HG03571 (cell line): ENCODE results near the gene ABTB1.
"Not testable (repeated sequence)": the region's sequence is repeated elsewhere in the genome, so short reads cannot be mapped to it uniquely, and the experiment has no call there.

Experiments used
- ATAC-seq: cut with Tn5 transposase; IDR thresholded peaks from one replicate; pipeline ENCODE4 v1.9.1; 2021; ENCODE audit not compliant: unreplicated experiment

The ABTB1 gene

DNA sequence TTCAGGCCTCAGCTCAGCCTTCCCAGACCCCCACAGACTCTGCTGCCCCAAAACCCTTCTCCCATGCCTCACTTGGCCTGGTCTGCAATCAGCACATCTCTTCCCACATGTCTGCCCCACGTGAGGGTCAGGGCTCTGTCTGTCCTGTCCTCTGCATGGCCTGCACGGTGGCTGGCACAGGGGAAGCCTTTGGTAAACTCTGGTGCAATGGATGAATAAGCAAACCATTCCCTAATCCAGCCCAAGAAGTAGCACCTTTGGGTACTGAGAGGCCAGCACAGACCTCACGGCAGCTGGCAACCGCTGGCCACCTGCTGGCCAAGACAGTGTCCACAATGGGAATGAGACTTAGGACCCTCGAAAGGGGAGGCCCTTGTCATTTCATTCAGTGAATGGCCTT lies 27.7 kb downstream of the ABTB1 start:
- no peak for ATAC-seq

DNA sequence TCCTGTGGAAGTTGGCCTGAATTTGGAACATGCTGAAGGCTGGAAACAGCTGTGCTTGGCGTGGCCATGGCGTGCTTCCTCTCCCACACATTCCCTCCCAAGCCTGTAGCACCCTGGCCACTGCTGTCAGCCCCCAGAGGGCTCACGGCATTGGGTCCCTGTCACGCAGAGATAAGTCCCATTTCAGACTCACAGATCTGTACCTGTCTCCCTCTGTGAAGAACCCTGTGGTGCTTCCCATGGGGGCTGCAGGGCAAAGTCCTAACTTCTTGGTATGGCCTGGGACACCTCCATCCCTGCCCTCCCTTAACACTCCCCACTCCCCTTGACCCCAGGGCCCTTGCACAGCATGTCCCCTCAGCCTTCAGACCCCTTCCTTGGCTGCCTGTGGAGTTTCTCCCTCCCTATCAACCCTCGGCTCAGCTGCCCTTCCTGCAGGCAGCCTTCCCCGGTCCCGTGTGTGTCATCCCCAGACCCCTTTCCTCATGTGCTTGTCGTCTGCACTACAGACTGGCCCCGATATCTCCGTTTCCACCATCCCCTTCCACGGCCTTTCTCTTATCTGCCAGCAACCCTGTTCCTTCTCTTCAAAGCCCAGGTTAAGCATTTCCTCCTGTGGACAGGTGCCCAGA lies 28.6 kb downstream of the ABTB1 start:
- ATAC-seq = no peak

DNA sequence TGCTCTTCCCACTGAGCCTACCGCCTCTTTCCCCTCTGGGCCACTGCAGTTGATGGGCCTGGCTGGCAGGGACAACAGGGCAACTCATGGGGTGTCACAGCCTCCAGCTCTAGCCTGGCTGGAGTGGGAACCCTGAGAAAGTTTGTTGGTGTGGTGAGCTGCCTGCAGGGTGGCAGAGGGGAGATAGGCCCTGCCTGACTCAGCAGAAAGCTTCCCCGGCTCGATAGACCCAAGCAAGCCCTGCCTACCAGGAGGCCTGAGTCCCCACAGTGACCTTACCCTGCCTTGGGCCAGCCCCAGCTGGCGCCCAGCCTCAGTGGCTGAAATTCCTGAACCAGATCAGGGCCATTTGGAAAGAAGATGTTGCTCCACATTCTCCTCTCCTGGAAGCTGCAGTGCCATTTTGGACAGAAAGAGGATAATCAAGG lies 29.4 kb downstream of the ABTB1 start:
- ATAC-seq = no peak

DNA sequence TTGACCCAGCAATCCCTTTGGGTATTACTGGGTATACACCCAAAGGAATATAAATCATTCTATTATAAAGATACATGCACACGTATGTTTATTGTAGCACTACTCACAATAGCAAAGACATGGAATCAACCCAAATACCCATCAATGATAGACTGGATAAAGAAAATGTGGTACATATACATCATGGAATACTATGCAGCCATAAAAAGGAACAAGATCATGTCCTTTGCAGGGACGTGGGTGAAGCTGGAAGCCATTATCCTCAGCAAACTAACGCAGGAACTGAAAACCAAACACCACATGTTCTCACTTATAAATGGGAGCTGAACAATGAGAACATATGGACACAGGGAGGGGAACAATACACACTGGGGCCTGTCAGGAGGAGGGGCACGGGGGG lies 32.1 kb downstream of the ABTB1 start:
- ATAC-seq = not testable (repeated sequence)

DNA sequence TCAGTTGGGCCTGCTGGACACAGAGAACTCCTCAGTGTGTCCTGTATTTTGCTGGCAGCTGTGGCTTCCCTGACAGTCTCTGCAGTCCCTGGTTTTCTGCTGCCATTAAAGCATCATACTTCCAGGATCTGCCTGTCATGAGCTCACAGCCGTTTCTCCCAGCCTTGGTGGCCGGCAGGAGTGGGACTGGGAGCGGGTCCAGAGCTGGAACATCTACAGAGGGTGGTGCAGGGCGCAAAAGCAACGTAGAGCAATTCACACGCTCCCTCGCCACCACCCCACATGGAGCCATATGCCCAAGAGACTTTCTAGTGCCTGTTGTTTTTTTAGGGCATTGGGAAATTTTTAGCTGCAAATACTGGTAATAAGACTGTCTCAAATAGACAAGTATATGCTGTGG lies 33.6 kb downstream of the ABTB1 start:
- ATAC-seq = no peak

DNA sequence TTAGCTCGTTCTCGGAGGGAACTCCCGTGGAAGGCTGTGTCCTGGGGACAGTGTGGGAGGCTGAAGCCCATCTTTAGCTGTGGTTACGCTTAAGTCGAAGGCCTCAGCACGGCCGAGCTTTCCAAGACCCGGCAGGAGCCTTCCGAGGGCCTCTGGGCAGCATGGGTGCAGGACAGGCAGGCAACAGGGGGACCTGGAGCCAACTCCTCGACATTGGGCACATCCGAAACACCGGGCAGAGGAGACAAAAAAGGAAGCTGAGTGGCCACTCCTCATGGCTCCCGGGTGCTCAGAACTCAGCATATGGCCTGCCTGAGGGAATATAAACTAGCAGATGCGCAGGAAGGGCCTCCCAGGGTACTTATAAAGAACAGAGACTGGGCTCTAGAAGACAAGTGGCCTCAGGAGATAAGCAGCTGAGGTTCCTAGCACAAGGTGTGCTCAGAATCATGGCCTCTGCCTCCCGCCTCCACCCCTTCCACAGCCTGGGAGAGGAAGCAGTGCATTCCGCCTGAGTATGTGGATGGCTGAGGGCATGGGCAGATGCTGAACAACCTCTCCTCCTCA lies 34.1 kb downstream of the ABTB1 start:
- no peak for ATAC-seq

DNA sequence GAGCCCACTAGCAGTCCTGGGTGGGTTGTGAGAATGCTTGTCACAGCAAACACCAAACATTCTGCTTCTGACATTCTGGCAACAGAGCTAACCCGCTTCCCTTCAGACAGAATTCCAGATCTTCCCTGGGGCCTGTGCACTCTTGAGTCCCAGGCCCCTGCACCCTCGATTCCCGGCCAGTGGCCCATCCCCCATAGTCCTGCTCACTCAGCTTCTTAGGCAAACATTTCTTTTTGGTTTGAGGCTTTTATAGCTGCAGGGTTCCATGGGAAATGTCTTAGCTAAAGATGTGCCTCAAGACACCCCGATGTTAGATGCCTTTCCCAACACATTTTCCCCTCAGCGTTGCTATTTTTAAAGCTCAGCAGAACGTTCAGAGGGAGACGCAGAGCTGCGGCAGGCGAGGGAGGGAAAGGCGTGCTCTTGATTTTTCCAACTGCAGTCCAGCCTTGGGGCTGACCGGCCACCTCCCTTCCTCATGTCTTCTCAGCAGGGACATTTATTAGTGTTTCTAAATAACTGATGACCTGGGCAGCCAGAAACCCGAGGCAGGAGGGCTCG lies 35.2 kb downstream of the ABTB1 start:
- ATAC-seq = no peak

DNA sequence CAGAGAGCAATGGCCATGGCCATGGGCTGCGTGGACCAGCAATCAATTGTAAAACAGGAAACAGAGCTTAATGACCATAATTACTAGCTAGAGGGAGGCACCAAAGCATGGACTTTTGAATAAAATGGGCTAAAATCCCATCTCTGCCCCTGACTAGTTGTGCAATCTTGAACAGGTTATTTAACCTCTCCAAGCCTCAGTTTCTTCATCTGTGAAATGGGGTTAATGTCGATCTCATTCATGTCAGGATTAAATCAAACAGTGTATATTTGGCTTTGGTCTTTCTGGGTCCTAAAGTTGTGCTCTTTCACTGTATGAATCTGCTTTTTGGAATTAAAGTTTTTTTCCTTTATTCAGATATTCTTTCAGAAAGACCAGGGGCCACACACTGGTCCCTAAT lies 36.1 kb downstream of the ABTB1 start:
- ATAC-seq = no peak

DNA sequence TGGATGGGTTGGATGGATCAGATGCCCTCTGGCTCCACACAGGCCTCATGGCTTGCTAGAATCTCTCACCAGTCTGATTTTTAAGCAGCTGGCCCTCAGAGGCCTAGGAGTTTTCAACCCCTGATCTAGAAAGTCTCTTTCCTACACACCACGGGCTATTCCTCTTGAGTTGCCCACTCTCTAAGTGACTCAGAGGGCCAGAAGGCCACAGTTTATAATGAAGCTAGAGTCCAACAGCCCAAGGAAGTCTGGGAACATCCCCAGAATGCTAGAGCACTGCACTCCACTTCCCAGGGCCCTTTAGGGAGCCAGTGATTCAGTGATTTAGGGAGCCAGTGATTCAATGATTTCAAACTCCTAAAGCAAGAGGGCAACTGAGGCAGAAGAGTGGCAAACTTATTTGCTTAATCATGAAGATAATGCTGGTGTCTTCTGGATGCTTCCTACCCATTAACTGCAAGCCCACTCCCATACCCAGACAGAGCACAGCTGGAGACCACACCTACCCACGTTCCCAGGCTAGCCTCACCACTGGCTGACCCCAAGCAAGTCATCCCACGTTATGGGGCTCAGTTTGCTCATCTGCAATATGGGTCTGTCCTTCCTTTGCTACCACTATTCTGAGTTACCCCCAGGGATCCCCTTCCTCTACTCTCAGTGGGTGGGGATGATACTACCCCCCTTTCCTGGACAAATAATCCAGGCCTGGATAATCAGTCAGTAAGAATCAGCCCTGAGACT lies 36.7 kb downstream of the ABTB1 start:
- ATAC-seq = no peak

DNA sequence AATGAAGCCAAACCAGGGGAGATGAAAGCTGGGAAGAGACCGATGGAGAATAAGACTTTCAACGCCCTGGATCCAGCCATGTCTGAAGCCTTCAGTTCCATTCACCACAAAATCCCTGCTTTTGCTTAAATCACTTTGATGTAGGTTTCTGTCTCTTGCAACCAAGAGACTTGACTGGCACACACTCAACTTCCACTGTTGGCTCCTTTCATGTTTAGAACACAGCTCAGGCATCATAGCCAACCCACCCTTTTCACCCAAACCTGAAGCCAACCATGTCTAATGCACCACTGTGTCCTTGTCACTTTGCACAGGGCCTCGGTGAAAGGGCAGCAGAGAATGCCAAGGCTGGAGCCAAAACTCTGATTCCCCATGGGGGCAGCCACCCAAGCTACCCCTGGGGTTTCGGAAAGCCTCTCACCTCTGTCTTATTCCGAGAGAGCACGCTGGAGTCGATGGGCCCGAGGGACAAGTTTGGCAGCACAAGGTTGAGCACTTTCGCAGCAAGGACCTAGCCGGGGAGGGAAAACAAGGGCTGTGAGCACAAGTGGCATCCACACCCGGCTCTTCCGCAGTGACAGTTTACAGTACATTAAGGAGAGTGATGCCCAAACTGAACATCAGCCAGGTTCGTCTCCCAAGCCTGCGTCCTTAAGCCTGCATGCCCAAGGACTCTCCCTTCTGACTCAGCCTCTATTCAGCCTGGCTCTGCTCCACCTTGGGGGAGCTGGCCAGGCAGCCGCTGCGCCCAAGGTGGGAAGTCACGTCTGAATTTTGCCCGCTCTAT lies 37.6 kb downstream of the ABTB1 start:
- ATAC-seq = no peak

DNA sequence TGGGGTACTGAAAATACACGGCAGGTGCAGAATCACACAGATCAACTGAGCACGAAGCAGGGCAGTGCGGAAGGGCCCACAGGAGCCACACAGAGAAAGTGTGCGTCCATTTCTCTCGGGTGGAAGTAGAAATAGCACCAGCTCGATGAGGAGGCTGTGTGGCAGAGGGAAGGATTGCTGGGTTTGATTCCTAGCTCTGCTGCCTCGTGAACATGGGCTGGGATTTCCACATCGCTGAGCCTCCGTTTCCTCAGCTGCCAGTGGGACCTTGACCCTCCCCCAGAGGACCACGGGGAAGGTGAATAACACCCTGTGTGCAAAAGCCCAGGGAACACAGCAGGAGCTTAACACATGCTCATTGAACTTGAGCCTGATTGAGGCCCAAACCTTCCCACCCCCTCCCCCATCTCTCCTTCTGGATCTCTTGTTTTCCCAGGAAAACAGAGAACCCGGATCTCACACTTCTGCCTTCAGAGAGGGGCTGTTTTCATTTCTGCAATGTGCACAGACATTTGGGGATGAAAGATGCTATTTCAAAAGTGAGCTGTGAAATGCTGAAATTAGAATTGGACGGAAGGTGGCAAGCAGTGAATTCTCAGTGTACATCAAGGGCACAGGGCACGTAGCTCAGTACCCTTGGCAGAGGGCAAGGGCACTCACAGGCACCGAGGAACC lies 38.4 kb downstream of the ABTB1 start:
- no peak for ATAC-seq

DNA sequence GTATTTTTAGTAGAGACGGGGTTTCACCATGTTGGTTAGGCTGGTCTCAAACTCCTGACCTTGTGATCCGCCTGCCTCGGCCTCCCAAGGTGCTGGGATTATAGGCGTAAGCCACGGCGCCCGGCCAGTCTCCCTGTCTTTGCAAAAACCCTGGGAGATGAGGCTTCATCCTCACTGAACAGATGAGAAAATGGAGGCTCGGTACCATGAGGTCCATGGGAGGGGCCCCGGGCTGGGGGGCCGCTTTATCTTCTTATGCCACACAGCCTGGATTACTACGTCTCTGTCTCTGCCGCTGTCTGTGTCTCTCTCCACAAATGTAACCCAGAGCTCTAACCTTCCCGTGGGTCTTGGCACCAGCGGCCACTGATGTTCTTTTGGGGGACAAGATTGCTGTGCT lies 39.1 kb downstream of the ABTB1 start:
- no peak for ATAC-seq

DNA sequence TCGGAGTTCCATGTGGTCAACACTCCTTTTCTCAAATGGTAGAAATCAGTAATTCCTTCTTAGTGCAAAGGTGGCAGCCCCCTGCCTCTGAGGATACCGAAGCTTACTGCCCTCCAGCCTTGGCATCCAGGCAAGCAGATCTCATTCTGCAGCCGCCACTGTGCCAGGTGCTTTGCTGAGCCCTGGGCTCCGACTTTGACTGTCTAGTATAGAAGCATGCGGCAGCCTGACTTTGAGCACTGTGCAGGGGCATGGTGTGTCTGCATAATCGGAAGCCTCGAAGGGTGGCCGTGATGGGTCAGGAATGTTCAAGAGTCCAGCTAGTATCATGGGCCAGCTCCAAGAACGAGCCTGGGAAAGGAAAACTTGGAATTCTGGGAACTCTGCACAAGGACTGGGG lies 39.7 kb downstream of the ABTB1 start:
- no peak for ATAC-seq

DNA sequence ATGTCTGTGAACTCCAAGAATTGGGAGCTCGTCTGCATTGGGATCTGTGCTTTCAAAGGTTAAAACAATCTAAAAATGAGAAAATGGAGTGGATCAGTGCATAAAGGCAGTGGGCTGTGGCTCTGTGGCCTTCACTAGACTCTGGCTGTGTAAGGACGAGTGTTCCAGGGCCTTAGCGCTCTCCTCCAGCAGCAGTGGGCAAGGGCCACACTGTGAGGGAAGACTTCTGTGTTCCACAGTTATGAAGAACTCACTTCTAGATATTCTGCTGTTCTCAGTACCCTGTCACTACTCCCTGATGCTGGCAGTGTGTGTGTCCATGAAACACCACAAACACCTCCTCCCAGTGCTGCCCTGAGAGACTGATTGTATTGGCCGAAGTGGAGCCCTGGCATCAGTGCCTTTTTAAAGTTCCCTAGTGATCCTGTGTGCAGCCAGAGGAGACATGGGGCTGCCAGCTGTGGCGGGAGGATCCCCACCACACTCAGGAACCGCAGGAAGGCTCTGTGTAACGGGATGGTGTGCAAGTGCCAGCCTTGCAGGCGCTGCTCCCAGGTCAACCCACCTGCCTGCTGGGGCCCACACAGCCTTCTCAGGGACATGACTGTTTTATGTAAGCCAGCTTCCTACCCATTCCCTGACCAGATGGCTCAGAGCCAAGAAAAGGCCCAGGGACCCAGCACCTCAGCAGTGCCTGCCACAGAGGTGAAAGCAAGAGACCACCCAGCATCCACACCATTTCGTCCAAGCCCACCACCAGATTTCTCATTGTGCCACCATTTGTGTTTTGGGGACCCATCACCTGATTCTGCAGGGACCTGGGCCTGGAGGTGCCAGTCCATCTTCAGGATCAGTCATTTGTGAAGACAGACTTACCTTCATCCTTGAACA lies 40.4 kb downstream of the ABTB1 start:
- no peak for ATAC-seq

DNA sequence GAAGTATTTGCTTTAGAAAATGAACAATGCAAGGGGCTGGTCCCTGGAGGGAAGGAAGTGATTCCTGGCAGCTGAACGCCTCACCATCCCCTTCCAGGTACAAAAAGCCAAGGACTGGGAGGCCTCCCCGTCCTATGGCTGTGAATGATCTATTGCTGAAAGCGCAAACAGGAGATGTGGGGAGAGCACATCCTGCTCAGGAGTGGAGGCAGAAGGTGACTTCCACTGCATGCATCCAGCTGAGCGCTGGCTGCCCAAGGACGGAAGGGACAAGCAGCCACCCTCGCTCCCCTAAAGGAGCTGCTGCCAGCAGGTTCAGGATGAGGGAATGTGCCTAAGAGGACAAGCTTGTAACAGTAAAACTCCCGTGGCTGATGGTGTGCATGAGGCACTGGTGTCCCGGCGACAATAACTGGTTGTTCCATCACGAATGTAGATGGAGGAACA lies 41.4 kb downstream of the ABTB1 start:
- ATAC-seq = no peak

DNA sequence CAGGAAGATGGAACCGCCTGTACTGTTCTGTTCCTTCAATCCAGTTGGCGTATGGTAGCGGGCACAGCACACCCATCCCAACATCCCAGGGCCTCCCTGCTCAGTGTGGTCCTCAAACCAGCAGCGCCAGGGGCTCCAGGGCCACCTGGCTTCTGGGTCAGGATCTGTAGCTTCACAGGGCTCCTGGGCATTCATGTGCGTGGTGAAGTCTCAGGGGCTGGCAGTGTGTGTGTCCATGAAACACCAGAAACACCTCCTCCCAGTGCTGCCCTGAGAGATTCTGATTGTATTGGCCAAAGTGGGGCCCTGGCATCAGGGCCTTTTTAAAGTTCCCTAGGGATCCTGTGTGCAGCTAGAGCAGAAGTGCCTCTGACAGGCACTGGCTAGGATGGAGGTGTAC lies 42.1 kb downstream of the ABTB1 start:
- ATAC-seq = no peak

DNA sequence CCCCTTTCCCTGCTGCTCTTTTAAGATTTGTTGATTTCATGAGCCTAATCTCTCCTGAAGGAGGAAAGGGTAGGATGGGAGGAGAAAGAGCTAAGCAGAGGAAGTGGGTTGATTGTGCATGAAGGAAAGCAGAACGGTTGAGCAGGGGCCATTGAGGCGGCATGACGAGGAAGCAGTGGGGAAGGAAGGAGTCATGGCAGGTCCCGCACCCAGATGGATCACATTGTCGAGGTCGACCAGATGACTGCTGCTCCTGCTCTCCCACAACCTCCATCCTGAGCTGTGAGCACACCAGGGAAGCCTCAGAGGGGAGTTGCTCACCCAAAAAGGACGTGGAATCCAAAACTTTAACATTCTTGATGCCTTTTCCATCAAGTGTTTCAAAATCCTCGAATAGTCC lies 42.8 kb downstream of the ABTB1 start:
- no peak for ATAC-seq

DNA sequence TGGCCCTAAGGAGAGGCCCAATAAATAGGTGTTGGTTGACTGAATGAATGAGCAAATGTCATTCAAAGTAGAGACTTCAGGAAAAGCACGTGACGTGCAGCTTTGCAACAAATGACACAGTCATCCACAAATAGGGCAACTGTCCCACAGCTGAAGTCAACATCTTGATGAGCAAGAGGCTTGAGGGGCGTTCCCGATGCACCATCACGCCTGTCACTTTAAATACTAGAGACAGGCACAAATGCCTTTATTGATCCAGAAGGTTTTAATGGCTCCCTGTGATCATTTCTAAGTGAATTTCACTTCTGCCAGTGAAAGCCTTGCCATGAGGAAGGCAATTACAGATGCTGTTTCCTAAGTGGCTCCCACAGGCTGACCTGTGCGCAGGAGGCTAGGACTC lies 43.6 kb downstream of the ABTB1 start:
- no peak for ATAC-seq

DNA sequence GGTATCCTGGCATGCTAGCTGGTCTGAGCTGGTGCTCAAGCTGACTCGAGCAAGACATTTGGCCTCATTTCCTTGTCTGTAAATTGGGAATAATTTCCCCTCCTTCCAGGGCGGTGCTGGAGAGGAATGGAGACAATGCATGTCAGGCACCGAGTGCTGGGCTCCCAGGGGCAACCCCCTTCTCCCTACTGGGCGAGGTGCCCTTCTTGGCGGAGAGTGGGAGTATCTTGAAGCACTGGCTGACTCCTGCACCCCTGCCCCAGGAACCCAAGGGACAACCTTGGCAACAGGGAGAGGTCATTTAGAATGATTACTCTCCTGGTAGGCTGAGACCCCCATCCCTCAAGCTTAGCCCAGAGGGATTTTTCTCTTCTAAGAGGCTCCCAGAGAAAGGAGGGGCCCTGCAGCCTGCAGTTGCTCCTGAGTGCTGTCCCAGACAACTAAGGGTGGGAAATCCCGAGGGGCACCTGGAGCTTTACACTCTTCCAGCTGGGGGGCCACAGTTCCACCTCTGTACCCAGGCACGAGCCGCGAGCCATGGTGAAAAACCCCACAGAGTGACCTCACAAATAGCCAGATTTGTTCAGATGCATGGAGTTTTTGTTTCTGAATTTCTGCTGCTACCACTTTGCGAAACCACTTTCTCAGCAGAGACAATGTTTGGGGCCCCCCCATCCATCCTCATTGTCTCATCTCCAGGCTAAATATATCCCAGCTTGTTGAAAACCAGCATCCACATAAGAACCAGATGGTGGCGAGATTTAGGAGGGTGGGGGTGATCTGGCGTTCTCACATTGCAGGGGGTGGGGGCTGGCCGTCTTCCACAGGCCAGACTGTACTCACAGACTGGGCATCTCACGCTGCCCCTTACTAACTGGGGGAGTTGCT lies 44.8 kb downstream of the ABTB1 start:
- ATAC-seq = no peak
